Activated naive CD4-positive, alpha-beta T cell treated with anti-CD3 and anti-CD28 coated beads, Interleukin-2, amount 10 ng/mL, durations not matched to agents 7 days and 5 days (primary cell): ENCODE data around the gene CSTA.
"Not testable (repeated sequence)": the region's sequence is repeated elsewhere in the genome, so short reads cannot be mapped to it uniquely, and the experiment has no call there.

Source experiments
- CTCF ChIA-PET: fragments of 350-600 bp; sonication (Branson Sonifier 250); formaldehyde crosslinking; loops from one replicate; lab custom pipeline; 2021; ENCODE audit warnings: antibody characterized with exemption; lab: Charles Lee
- DNase-seq: peaks from one replicate; pipeline ENCODE4 v3.0.0-alpha.2; 2020
- H3K27ac Mint-ChIP-seq: one replicate; pipeline ENCODE4 v1.8.0; 2021; ENCODE audit warnings: mild to moderate bottlenecking, moderate library complexity, mixed read lengths
- H3K27me3 Mint-ChIP-seq: one replicate; pipeline ENCODE4 v1.8.0; 2021; ENCODE audit warnings: mild to moderate bottlenecking, mixed read lengths
- H3K36me3 Mint-ChIP-seq: one replicate; pipeline ENCODE4 v1.8.0; 2021; ENCODE audit warnings: mixed read lengths
- H3K4me1 Mint-ChIP-seq: one replicate; pipeline ENCODE4 v1.8.0; 2021; ENCODE audit warnings: mixed read lengths
- H3K4me3 Mint-ChIP-seq: one replicate; pipeline ENCODE4 v1.8.0; 2021; ENCODE audit warnings: mild to moderate bottlenecking, moderate library complexity, mixed read lengths
- H3K9me3 Mint-ChIP-seq: one replicate; pipeline ENCODE4 v1.8.0; 2021; ENCODE audit warnings: mixed read lengths

CSTA gene

GRCh38 chr3:122349171-122349570 is 24.1 kb downstream of the CSTA start:
- Mint-ChIP-seq H3K4me3 (no peak overlapping the region), H3K36me3 (no peaks in the 10 kb centered on the region), H3K27ac (no peak overlapping the region), H3K4me1 (no peaks in the 10 kb centered on the region), H3K9me3 (no peaks in the 10 kb centered on the region), H3K27me3 (no peaks in the 10 kb centered on the region)
- CTCF ChIA-PET = interaction anchor here (0.6 to 2.0 kb wide), 3 partner anchors 43 to 780 kb away, joined by 3 to 5 read pairs (median 5); no protein-coding TSS in a partner anchor
- no peak for DNase-seq

- H3K4me1 Mint-ChIP-seq = no peaks in the 10 kb centered on the region
- no peak overlapping the region for H3K27ac Mint-ChIP-seq
- H3K27me3 Mint-ChIP-seq = no peaks in the 10 kb centered on the region
- H3K36me3 Mint-ChIP-seq = no peaks in the 10 kb centered on the region
- CTCF ChIA-PET = interaction anchor here (0.9 to 1.1 kb wide), 2 partner anchors 45 to 249 kb away, joined by 3 to 4 read pairs; no protein-coding TSS in a partner anchor
- DNase-seq = no peak
- H3K9me3 Mint-ChIP-seq = no peaks in the 10 kb centered on the region
- no peak overlapping the region for H3K4me3 Mint-ChIP-seq
These were observed 25.9 kb downstream of the CSTA start for GRCh38 chr3:122350814-122351418.

- DNase-seq = no peak
- Mint-ChIP-seq H3K27me3 (no peaks in the 10 kb centered on the region), H3K36me3 (no peaks in the 10 kb centered on the region), H3K27ac (no peak overlapping the region), H3K4me3 (no peak overlapping the region), H3K4me1 (no peaks in the 10 kb centered on the region), H3K9me3 (no peaks in the 10 kb centered on the region)
- CTCF ChIA-PET = no interaction called here
These were observed 26.6 kb downstream of the CSTA start for GRCh38 chr3:122351612-122352011.

DNA sequence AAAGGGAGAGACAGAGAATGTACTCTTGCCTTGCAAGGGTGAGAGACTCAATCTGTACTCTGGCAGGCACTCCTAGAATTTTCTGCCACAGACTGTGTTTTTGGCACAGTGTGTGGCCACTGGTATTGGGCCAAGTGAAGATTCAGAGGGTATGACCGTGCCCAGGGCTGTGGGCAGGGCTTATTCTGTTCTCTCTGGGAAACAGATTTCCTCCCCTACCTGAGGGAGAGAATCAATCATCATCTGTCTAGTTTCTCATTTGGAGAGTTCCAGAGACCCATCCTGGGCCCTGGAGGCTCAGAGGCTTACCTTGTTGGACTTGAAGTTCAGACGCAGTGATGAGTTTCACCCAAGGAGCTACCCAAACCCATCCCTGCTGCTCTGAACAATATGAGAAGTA is 28.2 kb downstream of the CSTA start:
- no peaks in the 10 kb centered on the region for H3K27me3 Mint-ChIP-seq
- CTCF ChIA-PET = interaction anchor here (1.4 to 1.9 kb wide), 3 partner anchors 47 to 253 kb away, joined by 5 to 18 read pairs (median 5); no protein-coding TSS in a partner anchor
- H3K27ac Mint-ChIP-seq = no peak overlapping the region
- H3K9me3 Mint-ChIP-seq = no peaks in the 10 kb centered on the region
- DNase-seq = no peak
- no peaks in the 10 kb centered on the region for H3K4me1 Mint-ChIP-seq
- no peak overlapping the region for H3K4me3 Mint-ChIP-seq
- no peaks in the 10 kb centered on the region for H3K36me3 Mint-ChIP-seq

DNA sequence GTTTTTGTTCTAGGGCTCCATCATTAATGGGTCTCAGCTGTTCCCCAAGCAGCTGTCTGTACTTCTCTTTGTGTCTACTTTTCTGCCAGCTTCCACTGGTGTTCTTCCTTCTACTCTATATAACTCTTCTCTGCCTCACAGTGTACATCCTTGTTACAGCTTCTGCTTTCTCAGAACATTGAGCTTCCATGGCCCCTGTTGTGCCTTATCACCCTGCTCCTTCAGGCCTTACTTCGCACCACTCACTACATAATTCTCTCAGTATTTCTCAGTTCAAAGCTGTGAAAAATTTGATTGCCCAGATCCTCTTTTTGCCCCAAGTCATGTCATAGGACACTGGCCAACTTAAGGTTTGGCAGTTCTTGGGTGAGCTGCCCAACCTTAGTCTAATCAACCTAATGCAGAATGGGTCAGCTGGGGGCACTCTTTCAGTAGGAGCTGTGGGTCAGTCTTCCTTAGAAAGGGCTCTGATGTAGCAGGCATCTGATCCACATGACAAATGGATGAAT is 28.9 kb downstream of the CSTA start:
- Mint-ChIP-seq H3K27ac (no peak overlapping the region), H3K27me3 (no peaks in the 10 kb centered on the region), H3K9me3 (no peaks in the 10 kb centered on the region), H3K4me3 (no peak overlapping the region), H3K36me3 (peaks cover 7% of the 10 kb centered on the region), H3K4me1 (peaks cover 7% of the 10 kb centered on the region)
- CTCF ChIA-PET = interaction anchor here (1.4 to 1.9 kb wide), 3 partner anchors 48 to 254 kb away, joined by 5 to 18 read pairs (median 5); no protein-coding TSS in a partner anchor
- no peak for DNase-seq

DNA sequence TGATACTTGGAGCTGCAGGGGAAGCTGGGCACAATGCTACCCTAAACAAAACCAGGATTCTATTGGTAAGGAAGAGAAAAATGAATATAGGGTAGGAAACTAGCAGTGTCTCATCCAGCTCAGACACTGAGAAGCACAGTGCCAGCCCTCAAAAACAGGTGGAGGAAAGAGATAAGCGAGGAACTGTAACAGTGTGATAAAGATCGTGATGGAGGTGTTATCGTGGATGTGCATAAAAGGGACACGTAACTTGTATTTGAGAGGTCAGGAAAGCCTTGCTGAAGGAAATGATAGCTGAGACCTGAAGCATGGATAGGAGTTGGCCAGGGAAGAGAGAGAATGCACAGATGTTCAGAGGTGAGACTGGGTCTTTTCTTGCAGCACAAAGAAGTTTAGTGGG is 30.6 kb downstream of the CSTA start:
- Mint-ChIP-seq H3K9me3 (no peaks in the 10 kb centered on the region), H3K4me1 (peaks cover 9% of the 10 kb centered on the region), H3K27me3 (no peaks in the 10 kb centered on the region), H3K36me3 (peaks cover 7% of the 10 kb centered on the region), H3K27ac (no peak overlapping the region), H3K4me3 (no peak overlapping the region)
- CTCF ChIA-PET = interaction anchor here (1.5 to 4.3 kb wide), 3 partner anchors 33 to 255 kb away, joined by 6 to 43 read pairs (median 10); no protein-coding TSS in a partner anchor
- no peak for DNase-seq

DNA sequence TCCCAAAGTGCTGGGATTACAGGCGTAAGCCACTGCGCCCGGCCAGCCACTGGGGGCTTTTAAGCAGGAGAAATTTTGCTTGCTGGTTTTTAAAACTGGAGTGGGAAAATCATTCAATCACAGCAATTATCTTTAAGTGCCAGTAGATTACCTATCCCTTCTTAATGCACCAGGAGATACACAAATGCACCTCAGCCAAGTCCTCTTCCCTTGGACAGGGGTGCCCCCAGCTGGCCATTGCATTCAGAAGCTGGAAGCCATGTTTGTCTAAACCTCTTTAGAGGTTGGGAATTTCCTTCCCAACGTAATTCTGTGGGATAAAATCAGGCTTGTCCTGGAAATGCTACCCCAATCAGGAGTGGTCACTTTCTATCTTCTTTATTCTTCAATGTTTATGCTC is 31.4 kb downstream of the CSTA start:
- Mint-ChIP-seq H3K9me3 (no peaks in the 10 kb centered on the region), H3K4me3 (no peak overlapping the region), H3K27ac (no peak overlapping the region), H3K4me1 (peaks cover 9% of the 10 kb centered on the region), H3K27me3 (no peaks in the 10 kb centered on the region), H3K36me3 (peaks cover 7% of the 10 kb centered on the region)
- DNase-seq = peak; percentile 58
- CTCF ChIA-PET = interaction anchor here (0.9 to 4.3 kb wide), 4 partner anchors 33 to 256 kb away, joined by 3 to 43 read pairs (median 8); no protein-coding TSS in a partner anchor

GRCh38 chr3:122357828-122358702 is 33.0 kb downstream of the CSTA start:
- no peaks in the 10 kb centered on the region for H3K9me3 Mint-ChIP-seq
- no peak overlapping the region for H3K27ac Mint-ChIP-seq
- CTCF ChIA-PET = interaction anchor here (0.8 to 4.3 kb wide), 3 partner anchors 45 to 257 kb away, joined by 3 to 43 read pairs (median 10); no protein-coding TSS in a partner anchor
- H3K4me1 Mint-ChIP-seq = peaks cover 9% of the 10 kb centered on the region
- no peak overlapping the region for H3K4me3 Mint-ChIP-seq
- DNase-seq = no peak
- no peaks in the 10 kb centered on the region for H3K27me3 Mint-ChIP-seq
- peaks cover 11% of the 10 kb centered on the region for H3K36me3 Mint-ChIP-seq

DNA sequence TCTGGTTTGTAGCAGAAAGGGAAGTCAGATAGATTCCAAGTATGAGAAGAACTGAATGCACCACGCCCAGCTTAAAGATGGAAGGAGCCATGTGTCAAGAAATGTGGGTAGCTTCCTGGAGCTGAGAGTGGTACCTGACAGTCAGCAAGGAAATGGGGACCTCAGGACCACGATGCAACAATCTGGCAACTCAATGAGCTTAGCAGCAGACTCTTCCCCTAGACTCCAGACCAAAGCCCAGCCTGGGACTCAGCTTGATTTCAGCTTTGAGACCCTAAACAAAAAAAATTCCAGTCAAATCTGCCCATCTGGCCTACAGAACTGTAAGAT is 33.6 kb downstream of the CSTA start:
- no peak overlapping the region for H3K4me3 Mint-ChIP-seq
- no peak overlapping the region for H3K27ac Mint-ChIP-seq
- H3K36me3 Mint-ChIP-seq = peaks cover 15% of the 10 kb centered on the region
- no peaks in the 10 kb centered on the region for H3K9me3 Mint-ChIP-seq
- DNase-seq = no peak
- peaks cover 9% of the 10 kb centered on the region for H3K4me1 Mint-ChIP-seq
- H3K27me3 Mint-ChIP-seq = no peaks in the 10 kb centered on the region
- CTCF ChIA-PET = interaction anchor here (0.8 to 4.3 kb wide), 3 partner anchors 26 to 52 kb away, joined by 3 to 43 read pairs (median 5); partner anchors contain the start of gene FAM162A

- CTCF ChIA-PET = interaction anchor here (1.1 kb wide), 1 partner anchor 56 kb away, joined by 3 read pairs; no protein-coding TSS in a partner anchor
- H3K4me1 Mint-ChIP-seq = peaks cover 16% of the 10 kb centered on the region
- no peaks in the 10 kb centered on the region for H3K9me3 Mint-ChIP-seq
- H3K27ac Mint-ChIP-seq = no peak overlapping the region
- H3K27me3 Mint-ChIP-seq = no peaks in the 10 kb centered on the region
- H3K4me3 Mint-ChIP-seq = no peak overlapping the region
- no peak for DNase-seq
- peaks cover 24% of the 10 kb centered on the region for H3K36me3 Mint-ChIP-seq
These were observed 37.0 kb downstream of the CSTA start for GRCh38 chr3:122362026-122362425.

GRCh38 chr3:122364490-122364889 is 39.4 kb downstream of the CSTA start:
- Mint-ChIP-seq H3K4me1 (peaks cover 7% of the 10 kb centered on the region), H3K9me3 (no peaks in the 10 kb centered on the region), H3K27me3 (no peaks in the 10 kb centered on the region), H3K4me3 (no peak overlapping the region), H3K36me3 (peaks cover 30% of the 10 kb centered on the region), H3K27ac (no peak overlapping the region)
- DNase-seq = no peak
- CTCF ChIA-PET = interaction anchor here (1.6 to 1.9 kb wide), 3 partner anchors 20 to 314 kb away, joined by 4 to 7 read pairs (median 5); partner anchors contain the start of gene FAM162A

DNA sequence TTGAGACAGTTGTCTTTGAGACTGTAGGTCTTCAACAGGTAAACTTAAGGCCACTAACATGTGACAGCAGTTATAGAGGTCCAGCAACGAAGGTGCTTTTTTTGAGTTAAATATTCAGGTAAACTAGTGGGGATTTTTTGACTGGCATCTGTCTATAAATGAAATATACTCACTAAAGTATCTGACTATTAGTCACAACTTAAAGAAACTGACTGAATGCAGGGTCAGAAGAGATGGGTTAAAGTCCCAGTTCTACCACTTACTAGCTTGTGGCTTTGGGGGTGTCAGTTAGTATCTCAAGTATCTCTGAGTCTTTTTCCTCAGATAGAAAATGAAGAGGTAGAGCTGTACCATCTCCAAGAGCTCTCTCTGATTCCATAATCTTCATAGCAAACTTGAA is 40.0 kb downstream of the CSTA start:
- no peak overlapping the region for H3K27ac Mint-ChIP-seq
- H3K4me1 Mint-ChIP-seq = peaks cover 7% of the 10 kb centered on the region
- no peak overlapping the region for H3K4me3 Mint-ChIP-seq
- H3K36me3 Mint-ChIP-seq = peaks cover 30% of the 10 kb centered on the region
- CTCF ChIA-PET = interaction anchor here (1.6 to 1.9 kb wide), 3 partner anchors 19 to 314 kb away, joined by 4 to 7 read pairs (median 5); partner anchors contain the start of gene FAM162A
- DNase-seq = no peak
- H3K9me3 Mint-ChIP-seq = no peaks in the 10 kb centered on the region
- H3K27me3 Mint-ChIP-seq = no peaks in the 10 kb centered on the region

DNA sequence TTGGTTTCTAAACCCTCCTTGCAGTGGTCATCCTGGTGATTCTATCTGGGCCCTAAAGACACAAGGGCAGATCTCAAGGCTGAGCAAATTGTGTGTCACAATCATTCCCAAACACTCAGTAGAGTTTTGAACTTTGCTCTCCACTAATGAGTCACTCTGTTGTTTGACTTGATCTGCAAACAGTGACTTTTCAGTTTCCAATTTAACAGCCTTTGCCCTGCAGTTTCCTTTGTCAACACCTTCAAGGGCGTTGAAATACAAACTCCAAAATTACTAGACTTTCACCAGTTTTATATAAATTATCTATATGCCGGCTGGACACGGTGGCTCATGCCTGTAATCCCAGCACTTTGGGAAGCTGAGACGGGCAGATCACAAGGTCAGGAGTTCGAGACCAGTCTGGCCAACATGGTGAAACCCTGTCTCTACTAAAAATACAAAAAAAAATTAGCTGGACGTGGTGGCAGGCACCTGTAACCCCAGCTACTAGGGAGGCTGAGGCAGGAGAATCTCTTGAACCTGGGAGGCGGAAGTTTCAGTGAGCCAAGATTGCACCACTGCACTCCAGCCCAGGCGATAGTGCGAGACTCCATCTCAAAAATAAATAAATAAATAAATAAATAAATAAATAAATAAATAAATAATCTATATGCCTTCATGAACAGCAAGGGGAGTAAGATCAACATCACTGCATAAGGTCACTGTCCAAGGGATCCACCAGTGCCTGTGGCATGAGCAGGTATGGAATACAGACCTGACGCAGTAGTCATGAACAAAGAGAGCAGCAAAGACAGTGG is 40.7 kb downstream of the CSTA start:
- H3K9me3 Mint-ChIP-seq, H3K4me1 Mint-ChIP-seq, H3K27me3 Mint-ChIP-seq, H3K27ac Mint-ChIP-seq, DNase-seq, H3K4me3 Mint-ChIP-seq: not testable (repeated sequence)
- H3K36me3 Mint-ChIP-seq = peaks cover 30% of the 10 kb centered on the region
- CTCF ChIA-PET = interaction anchor here (1.6 kb wide), 1 partner anchor 313 kb away, joined by 5 read pairs; no protein-coding TSS in a partner anchor
